Measurements from ENCODE around the gene LCN6.

Gene LCN6

DNA sequence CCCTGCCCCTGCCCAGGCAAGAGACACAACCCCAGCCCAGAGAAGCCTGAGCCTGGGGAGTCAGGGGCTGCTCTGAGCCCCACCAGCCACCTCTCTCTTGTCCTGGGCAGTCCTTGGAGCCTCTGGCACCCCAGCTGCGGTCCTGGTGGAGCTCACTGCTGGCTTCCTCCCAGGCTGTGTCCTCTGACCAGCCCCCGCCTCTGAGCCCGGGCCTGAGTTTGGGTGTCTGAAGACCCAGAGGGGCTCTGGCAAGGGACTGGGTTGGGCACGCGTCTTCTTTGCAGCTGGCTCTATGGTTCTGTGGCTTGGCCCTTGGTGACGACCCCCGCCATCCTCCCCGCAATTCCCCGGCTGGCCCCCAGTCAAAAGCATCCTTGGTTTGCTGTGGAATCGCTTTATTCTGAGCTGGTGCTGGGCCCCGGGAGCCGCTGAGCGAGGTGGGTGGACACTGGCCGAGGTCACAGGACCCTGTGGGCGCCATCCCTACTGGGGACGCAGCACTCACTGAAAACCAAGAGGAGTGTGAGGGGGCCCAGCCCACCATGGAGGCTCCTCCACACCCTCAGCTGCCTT lies 4.6 kb downstream of the LCN6 start:
- DNase-seq (ENCODE audit: low read depth in 2 of 2), result no peak

DNA sequence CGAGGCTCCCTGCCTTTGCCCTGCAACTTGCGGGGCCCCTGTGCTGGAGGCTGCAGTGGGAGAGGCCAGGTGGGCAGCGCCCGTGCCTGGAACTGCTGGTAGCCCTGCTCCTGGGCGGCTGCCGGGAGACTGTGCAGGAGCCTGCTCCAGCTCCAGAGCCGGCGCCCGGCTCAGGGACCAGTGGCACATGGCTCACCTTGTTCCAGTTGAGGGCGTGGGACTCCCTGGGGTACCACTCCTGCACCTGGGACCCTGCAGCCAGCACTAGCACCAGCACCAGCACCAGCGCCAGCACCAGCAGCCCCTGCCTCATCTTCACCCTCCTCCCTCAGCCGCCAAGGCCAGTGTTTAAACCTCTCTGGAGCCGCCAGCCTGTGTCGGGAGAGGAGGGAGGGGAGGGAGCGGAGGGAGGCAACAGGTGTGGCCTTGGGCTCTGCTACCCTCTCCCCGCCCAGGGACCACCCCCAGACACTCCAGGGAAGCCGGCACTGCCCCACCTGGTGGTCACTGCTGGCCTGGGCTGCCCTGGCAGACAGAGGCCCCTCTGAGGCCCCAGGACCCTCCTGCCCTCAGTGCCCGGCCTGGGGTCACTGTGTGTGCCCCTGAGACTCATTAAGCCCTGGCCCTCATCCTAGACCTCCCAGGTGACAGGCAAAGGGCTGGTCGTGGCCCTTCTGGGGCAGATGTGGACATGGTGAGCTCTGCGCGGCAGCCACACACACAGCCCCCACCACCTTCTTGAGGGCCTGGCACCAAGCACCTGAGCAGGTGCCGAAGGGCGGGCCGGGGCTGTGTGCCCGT lies 5.5 kb downstream of the LCN6 start, which contains the start of gene LCN10:
LCN10 (minus strand) TSS at position 350 of the 801 bp plus-strand sequence; CDS start at position 313, 37 bp downstream.
- no peak for DNase-seq (ENCODE audit: low read depth in 2 of 2)

GRCh38 chr9:136741883-136742571 lies 6.3 kb downstream of the LCN6 start:
- no peak for DNase-seq (ENCODE audit: low read depth in 2 of 2)

DNA sequence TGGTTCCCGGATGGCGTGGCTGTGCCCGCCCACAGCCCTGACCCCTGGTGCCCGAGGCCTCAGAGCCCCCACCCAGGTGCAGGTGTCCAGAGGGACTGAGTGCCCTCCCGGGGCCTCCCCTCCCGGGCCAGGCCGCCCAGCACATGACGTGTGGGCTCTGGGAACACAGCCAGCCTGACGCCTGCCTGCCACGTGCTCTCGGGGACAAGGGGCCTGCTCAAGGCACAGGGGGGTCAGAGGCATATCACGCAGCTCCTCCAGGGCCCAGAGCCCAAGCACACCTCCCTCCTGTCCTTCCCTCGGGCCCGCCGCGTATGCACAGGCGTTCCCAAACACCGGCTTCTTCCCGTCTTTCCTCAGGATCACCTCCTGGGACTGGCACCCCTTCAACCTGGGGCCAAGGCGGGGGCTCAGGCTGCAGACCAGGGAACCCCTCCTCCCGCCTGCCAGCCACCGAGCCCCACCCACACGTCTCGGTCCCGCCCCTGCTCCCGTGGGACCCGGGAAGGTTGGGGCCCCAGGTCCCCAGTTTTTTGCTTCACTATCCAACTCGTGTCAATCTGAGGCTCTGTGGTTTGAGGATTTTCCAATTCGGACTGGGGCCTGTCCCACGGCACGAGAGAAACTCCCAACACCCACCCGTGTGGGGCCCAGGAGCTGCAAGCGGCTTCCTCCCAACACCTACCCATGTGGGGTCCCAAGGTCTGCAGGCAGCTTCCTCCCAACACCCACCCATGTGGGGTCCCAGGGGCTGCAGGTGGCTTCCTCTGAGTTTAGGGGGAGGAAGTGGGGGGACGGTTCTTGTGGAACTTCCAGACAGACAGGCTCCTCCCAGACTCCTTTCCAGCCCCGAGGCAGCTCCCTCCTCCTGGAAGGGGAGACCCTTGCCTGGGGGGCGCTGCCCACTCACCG lies 7.1 kb downstream of the LCN6 start:
- no peak for DNase-seq (ENCODE audit: low read depth in 2 of 2)

DNA sequence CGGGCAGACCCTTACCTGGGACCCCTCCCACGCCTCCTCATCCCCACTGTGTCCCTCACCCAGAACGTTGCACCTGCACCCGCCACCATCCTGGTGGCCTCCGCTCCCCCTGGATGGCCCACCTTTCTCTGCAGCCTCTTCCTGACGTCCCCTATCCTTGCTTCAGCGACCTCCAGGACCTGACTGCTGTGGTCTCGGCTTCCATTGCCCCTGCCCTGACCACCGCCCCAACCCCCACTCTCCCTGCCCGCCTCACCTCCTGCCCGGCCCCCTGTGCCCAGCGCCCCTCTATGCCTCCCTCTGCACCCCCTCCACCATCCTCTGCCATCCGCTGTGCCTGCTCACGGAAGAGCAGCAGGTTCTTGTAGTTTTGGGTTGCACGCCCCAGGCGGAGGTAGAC lies 7.8 kb downstream of the LCN6 start:
- no peak for DNase-seq (ENCODE audit: low read depth in 2 of 2)

DNA sequence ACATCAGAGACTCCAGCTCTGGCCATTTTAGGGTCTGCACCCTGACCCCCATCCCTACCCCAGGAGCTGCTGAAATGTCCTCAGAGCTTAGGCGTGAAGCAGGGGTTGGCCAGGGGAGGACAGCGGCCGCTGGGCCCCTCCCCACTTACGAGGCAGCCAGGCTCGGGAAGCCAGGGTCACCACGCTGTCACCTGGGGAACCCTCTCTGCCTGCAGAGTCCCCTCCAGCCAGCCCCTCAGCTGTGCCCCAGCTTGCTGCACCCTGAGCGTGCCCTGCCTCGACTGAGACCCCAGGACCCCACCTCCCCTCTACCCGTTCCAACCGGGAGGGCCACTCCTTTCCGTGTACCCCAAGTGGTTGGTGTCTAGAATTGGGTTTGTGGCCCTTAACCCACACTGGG lies 8.3 kb downstream of the LCN6 start:
- DNase-seq (ENCODE audit: low read depth in 2 of 2), result no peak

DNA sequence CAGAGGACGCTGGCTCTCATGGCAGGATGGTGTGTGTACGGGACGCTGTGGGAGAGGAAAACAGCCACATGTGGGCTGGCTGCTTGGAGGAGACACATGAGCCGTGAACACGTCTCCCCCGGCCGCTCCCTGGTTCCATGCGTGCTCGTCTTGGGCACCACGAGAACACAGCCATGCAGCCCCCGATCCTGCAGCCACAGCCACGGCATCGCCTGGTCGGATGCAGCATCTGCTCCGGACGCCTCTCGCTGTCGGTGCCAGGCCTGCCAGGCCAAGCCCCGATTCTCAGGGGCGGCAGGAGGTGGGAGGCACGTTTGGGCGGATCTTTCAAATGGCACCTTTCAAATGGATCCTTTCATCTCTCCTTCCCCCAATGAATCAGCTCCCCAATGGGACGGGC lies 8.8 kb downstream of the LCN6 start:
- DNase-seq (ENCODE audit: low read depth in 2 of 2), result no peak

DNA sequence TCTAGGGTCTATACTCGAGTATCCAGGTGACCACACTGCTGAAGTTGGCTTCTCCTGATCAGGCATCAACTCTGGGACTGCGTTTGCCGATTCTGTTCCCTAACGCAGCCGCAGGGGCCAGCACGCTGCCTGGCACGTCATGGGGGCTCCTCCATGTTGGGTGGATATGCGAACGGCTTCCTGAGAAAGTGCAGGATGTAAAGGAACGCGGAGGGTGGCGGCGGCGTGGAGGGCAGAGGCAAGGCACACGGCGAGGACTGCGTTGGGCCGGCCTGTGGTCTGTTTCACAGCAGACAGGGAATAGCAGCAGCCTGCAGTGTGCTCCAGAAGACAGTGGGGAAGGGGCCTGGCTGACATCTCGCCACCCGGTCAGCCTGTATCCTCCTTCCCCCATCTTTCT lies 9.4 kb downstream of the LCN6 start:
- DNase-seq (ENCODE audit: low read depth in 2 of 2), result no peak

DNA sequence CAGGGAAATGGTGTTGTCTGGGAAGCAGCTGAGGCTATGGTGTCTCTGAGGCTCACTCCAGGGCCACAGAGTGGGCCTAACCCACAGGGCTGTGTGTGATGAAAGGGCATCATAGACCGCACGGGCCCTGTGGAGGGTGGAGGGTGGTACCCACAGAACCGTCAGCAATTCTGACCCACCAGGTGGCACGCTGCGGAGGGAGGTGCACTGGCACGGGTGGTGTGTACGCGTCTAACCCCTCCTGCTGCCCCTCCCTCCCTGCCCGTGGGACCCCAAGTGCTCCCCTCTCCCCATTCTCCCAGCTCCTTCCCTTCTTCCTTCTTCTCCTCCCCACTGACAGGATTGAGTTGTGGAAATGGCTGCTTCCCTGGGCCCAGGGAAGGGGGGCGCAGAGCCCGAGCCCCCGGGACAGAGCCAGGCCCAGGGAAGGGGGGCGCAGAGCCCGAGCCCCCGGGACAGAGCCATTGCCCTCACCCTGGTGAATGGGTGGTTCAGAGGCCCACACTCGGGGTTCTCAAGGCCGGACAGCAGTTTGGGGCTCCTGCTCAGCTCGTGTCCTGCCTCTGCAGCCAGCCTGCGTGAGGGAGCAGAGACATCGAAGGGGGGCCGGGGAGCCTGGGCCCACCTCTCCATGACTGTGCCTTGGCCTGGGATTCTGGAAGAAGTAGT lies 12.4 kb downstream of the LCN6 start:
- DNase-seq (ENCODE audit: low read depth in 2 of 2), result no peak

DNA sequence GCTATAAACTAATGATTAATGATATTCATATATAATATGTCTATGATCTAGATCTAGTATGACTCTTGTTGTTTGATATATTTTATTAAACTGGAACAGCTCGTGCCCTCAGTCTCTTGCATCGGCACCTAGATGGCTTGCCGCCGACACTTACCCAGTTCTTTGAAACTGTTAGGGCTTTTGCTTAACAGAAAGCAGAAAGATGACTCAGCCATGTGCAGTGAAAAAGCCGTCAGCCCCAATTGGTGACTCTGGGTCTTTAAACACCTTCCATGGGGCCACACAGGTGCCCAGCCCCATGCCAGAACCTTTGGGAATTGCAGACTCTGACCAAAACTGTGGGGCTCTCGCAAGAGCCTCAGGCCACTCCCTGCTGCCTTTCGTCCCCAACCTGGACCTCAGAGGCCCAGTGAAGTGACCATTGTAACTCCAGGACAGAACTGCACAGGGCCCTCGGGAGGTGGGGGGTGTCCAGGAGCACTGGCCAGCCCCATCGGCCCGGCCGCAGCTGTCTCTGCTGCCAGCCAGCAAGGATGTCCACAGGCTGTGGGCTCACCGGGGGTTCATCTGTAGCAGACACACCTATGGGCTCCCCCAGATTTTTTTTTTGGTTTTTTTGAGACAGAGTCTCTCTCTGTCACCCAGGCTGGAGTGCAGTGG lies 13.4 kb downstream of the LCN6 start:
- DNase-seq (ENCODE audit: low read depth in 2 of 2), result no peak

DNA sequence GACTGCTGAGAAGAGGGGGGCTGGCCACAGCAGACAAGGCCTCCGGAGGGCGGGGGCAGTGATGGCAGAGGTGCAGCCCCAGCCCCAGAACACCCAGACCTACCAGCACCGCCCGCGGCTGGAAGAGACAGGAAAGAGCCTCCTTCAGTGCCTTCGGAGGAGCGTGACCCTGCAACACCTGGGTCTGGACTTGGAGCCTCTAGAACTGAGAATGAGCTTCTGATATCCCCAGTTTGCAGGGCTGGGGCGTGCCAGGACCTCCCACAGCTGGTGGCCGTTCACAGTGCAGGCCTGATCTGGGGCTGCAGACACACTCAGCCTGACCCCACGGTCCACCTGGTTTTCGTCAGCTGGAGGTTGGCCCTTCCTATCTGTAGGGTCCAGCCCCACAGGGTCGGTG lies 14.7 kb downstream of the LCN6 start:
- DNase-seq (ENCODE audit: low read depth in 2 of 2), result no peak

- no peak for DNase-seq (ENCODE audit: low read depth in 2 of 2)
These were observed 15.7 kb downstream of the LCN6 start for GRCh38 chr9:136732444-136733178.

DNA sequence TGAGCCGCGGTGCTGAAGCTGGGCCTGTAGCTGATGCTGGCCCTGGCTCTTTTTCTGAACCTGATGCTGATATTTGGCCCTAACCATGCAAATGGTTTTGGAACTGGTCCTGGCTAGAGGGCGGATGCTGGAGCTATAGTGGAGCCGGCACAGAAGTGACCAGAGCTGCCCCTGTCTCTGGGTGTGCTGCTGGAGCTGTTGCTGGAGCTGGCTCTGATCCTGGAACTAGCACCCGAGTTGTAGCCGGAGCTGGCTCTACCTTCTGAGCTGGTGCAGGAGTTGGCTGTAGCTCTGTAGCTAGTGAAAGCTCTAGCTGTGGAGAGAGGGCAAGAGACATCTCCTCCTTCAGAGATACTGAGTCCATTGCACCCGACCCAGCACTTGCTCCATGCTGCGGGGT lies 18.4 kb downstream of the LCN6 start:
- DNase-seq (ENCODE audit: low read depth in 2 of 2), result no peak

DNA sequence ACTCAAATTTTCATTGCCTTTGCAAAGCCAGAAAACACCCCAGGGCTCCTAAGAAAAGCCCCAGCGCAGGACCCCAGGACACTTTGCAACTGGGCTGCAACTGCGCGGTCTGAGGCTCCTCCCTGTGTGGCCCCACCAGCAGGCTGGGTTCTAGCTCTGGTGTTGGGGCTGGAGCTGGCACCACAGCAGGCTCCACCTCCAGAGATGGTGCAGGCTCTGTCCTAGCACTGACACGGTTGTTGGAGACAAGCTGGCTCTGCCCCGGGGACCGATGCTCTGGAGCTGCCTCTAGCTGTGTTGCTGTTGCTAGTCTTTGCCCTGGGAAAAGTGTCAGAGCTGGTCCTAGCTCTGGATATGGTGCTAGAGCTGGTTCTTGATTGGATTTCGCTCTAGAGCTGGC lies 19.2 kb downstream of the LCN6 start:
- DNase-seq (ENCODE audit: low read depth in 2 of 2), result no peak

DNA sequence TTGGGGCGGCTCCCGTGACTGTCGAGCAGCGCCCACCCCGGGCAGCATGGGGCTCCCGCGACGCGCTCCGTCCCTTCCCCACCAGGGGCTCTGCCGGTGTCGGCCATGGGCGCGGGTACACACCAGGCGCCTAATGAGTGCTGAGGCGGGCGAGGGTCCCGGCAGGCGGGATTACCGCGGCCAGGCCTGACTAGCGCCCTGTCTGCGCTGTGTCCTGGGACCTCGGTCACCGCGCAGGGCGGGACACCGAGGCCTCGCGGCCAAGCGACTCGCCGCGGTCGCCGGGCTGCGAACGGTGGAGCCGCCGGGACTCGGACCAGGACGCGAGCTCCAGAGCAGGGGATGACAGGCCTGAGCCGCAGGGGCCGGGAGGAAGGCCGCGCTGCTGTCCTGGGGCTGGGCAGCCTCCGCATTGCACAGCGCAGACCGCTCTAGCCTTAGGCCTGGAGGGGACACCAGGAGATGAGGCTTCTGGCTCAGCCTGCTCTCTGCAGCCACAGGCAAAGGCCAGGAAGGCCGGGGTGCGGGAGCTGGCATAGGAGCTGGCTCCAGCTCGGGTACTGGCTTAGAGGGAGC lies 19.7 kb downstream of the LCN6 start:
- DNase-seq (ENCODE audit: low read depth in 2 of 2), result no peak

DNA sequence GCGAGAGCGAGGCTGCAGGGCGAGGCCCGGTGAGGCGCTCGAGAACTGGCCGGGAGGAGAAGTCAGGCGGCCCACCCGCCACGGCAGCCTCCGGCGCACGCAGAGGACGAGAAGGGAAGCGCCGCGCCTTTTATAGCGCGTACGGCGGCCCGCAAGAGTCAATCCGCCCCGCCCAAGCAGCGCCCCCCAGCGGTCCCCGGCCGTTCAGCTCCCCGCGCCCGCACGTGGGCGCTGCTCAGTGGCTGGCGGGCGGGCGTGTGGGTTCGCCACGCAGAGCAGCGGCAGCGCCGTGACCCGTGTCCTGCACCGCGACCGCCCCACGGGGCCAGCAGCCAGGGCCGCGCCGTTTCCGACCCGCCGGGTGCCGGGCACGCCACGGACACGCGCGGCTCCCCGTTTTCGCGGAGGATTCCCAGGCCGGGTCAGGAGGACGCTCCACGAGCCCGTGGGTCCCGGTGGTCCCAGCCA lies 20.2 kb downstream of the LCN6 start:
- DNase-seq (ENCODE audit: low read depth in 2 of 2), result peak; percentile 87 to 94

GRCh38 chr9:136726631-136727191 lies 21.6 kb downstream of the LCN6 start:
- DNase-seq (ENCODE audit: low read depth in 2 of 2), result no peak

DNA sequence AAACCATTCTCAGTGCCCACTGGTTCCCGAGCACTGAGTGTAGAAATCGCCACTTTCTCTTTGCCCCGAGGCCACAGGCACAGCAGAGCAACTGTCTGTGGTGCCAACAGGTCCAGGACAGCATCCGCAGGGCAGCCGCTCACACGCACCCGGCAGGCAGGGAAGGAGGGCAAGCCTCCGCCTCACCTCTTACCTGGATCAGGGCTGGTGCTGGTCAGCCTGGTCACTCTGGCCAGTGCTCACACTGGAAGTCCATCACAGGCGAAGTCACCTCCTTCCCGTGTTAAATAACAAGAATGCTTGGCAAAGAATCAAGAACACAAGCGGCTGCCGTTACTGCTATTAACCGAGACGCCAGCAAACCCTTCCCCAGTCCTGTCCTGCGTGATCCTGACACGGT lies 22.2 kb downstream of the LCN6 start:
- DNase-seq (ENCODE audit: low read depth in 2 of 2), result no peak

DNA sequence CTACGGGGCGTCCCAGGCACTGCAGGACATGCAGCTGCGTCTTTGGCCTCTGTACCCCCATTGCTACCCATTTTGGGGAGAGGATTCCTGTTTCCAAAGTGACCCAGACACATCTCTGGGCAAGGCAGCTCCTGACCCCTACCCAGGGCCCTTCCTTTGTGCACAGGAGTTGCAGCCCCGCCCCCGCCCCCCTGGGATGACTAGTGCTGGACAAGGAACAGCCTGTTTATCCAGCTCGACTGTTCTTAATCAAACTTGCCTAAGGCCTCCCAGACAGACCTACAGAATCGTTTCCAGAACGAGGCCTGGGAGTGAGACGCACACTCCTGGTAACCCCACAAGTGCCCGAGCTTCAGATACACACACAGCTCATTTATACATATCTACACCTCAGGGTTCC lies 22.7 kb downstream of the LCN6 start:
- DNase-seq (ENCODE audit: low read depth in 2 of 2), result no peak

Measured in stimulated activated CD4-positive, alpha-beta T cell treated with anti-CD3 and anti-CD28 coated beads, Interleukin-1b, Interleukin-23, amount 100 ng/mL, for 1 hour (primary cell).